ENCODE data around the gene CCDC188.
A peak's percentile ranks its signal among the peaks of the same experiment; 100 is the strongest.

The CCDC188 gene

GRCh38 chr22:20132686-20133246 lies 18.1 kb downstream of the CCDC188 start:
- DNase-seq (ENCODE audit: low read depth): no peak

- DNase-seq (ENCODE audit: low read depth): no peak
These were observed 18.8 kb downstream of the CCDC188 start for GRCh38 chr22:20131859-20132685.

GRCh38 chr22:20131597-20131858 lies 19.3 kb downstream of the CCDC188 start, which contains the start of gene ZDHHC8:
Gene ZDHHC8, plus strand, starts transcription at chr22:20131804. Its CDS starts 144 bp downstream, at chr22:20131948.
- peak; percentile 30 for DNase-seq (ENCODE audit: low read depth)

GRCh38 chr22:20130731-20131596 lies 19.9 kb downstream of the CCDC188 start:
- DNase-seq (ENCODE audit: low read depth): peak; percentile 81

- DNase-seq (ENCODE audit: low read depth): no peak
These were observed 20.5 kb downstream of the CCDC188 start for GRCh38 chr22:20130319-20130718.

GRCh38 chr22:20129747-20130014 lies 21.2 kb downstream of the CCDC188 start:
- no peak for DNase-seq (ENCODE audit: low read depth)

- peak; percentile 46 for DNase-seq (ENCODE audit: low read depth)
These were observed 21.7 kb downstream of the CCDC188 start for GRCh38 chr22:20128902-20129746.

- no peak for DNase-seq (ENCODE audit: low read depth)
These were observed 22.3 kb downstream of the CCDC188 start for GRCh38 chr22:20128619-20128901.

GRCh38 chr22:20127869-20128618 lies 22.8 kb downstream of the CCDC188 start:
- DNase-seq (ENCODE audit: low read depth): no peak

- DNase-seq (ENCODE audit: low read depth): no peak
These were observed 23.5 kb downstream of the CCDC188 start for GRCh38 chr22:20127318-20127868.

GRCh38 chr22:20126284-20127029 lies 24.4 kb downstream of the CCDC188 start:
- DNase-seq (ENCODE audit: low read depth): no peak

- DNase-seq (ENCODE audit: low read depth): no peak
These were observed 25.4 kb downstream of the CCDC188 start for GRCh38 chr22:20125201-20126174.

GRCh38 chr22:20124083-20124787 lies 26.6 kb downstream of the CCDC188 start:
- no peak for DNase-seq (ENCODE audit: low read depth)

- DNase-seq (ENCODE audit: low read depth): no peak
These were observed 27.3 kb downstream of the CCDC188 start for GRCh38 chr22:20123366-20124082.

GRCh38 chr22:20121856-20122415 lies 28.9 kb downstream of the CCDC188 start:
- DNase-seq (ENCODE audit: low read depth): no peak

GRCh38 chr22:20118300-20119020 lies 32.4 kb downstream of the CCDC188 start:
- no peak for DNase-seq (ENCODE audit: low read depth)

Measured in activated T-cell treated with anti-CD3 and anti-CD28 coated beads for 24 hours (primary cell).